Measurements from ENCODE around the gene SMIM22. TPM values are rescaled to one million over a fixed set of nuclear protein-coding genes. Genes with fewer than 3 reads are reported as not detected.

The SMIM22 gene
- total RNA-seq, 1 donor from 2014 or later, result not detected

DNA sequence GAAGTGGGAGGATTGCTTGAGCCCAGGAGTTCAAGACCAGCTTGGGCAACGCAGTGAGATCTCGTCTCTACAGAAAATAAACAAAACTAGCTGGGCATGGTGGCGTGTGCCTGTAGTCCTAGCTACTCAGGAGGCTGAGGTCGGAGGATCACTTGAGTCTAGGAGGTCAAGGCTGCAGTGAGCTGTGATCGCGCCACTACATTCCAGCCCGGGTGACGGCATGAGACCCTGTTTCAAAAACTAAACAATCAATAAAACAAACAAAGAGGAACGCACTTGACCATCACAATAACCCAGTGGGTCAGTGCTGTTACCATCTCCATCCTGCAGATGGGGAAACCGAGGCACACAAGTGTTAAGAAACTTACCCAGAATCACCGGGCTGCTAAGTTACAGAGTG lies 41.9 kb upstream of the SMIM22 start:
- intact Hi-C loops (cut with DNase I), result no loop called here
- TF ChIP-seq POLR2AphosphoS5 (IDR thresholded peaks at IDR 0.05; ENCODE audit: insufficient read depth in 1 of 2, low read depth in 1 of 2), result no peak
- no peak for TF ChIP-seq POLR2A (IDR thresholded peaks at IDR 0.05)
- TF ChIP-seq CTCF (IDR thresholded peaks at IDR 0.05), result no peak
- peaks cover 0 to 76% of the 10 kb centered on the region in 2 donors for H3K36me3 ChIP-seq
- H3K9me3 ChIP-seq, result no peaks in the 10 kb centered on the region
- no peak overlapping the region for H3K4me3 ChIP-seq
- no peaks in the 10 kb centered on the region for H3K27me3 ChIP-seq
- no peaks in the 10 kb centered on the region for H3K4me1 ChIP-seq
- no peak overlapping the region for H3K27ac ChIP-seq
- no peak for DNase-seq (ENCODE audit: extremely low spot score in 2 of 2)

GRCh38 chr16:4754865-4755264 lies 40.3 kb upstream of the SMIM22 start:
- H3K27me3 ChIP-seq, result no peaks in the 10 kb centered on the region
- no peak for DNase-seq (ENCODE audit: extremely low spot score in 2 of 2)
- H3K27ac ChIP-seq, result no peak overlapping the region
- peaks cover 0 to 88% of the 10 kb centered on the region in 2 donors for H3K36me3 ChIP-seq
- H3K4me1 ChIP-seq, result no peaks in the 10 kb centered on the region
- intact Hi-C loops (cut with DNase I), result no loop called here
- TF ChIP-seq POLR2AphosphoS5 (IDR thresholded peaks at IDR 0.05; ENCODE audit: insufficient read depth in 1 of 2, low read depth in 1 of 2) (no peak), CTCF (IDR thresholded peaks at IDR 0.05) (no peak), POLR2A (IDR thresholded peaks at IDR 0.05) (no peak)
- H3K4me3 ChIP-seq, result no peak overlapping the region
- H3K9me3 ChIP-seq, result no peaks in the 10 kb centered on the region

DNA sequence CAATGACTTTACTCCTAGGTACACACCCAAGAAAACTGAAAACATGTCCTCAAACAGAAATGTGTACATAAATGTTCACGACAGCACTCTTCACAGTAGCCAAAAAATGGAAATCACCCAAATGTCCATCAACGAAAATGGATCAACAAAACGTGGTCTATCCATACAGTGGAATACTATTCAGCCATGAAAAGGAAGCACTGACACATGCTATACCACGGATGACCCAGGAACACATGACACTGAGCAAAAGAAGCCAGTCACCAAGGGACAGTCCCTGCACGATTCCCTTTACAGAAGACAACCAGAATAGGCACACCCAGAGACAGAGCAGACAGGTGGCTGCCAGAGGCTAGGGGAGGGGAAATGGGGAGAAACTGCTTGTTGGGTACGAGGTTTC lies 39.5 kb upstream of the SMIM22 start:
- H3K36me3 ChIP-seq, result peaks cover 0 to 89% of the 10 kb centered on the region in 2 donors
- TF ChIP-seq CTCF (IDR thresholded peaks at IDR 0.05) (no peak), POLR2A (IDR thresholded peaks at IDR 0.05) (no peak), POLR2AphosphoS5 (IDR thresholded peaks at IDR 0.05; ENCODE audit: insufficient read depth in 1 of 2, low read depth in 1 of 2) (no peak)
- intact Hi-C loops (cut with DNase I), result no loop called here

GRCh38 chr16:4760221-4760910 lies 34.8 kb upstream of the SMIM22 start:
- Histone ChIP-seq H3K9me3 (no peaks in the 10 kb centered on the region), H3K4me1 (peaks cover 15% of the 10 kb centered on the region), H3K36me3 (peaks cover 0 to 73% of the 10 kb centered on the region in 2 donors), H3K27ac (no peak overlapping the region), H3K4me3 (no peak overlapping the region), H3K27me3 (no peaks in the 10 kb centered on the region)
- no peak for DNase-seq (ENCODE audit: extremely low spot score in 2 of 2)
- intact Hi-C loops (cut with DNase I), result no loop called here
- no peak for TF ChIP-seq POLR2AphosphoS5 (IDR thresholded peaks at IDR 0.05; ENCODE audit: insufficient read depth in 1 of 2, low read depth in 1 of 2)
- TF ChIP-seq POLR2A (IDR thresholded peaks at IDR 0.05), result no peak
- TF ChIP-seq CTCF (IDR thresholded peaks at IDR 0.05), result no peak

More for the DNA sequence above, 39.5 kb upstream of the SMIM22 start:
- Histone ChIP-seq H3K27me3 (no peaks in the 10 kb centered on the region), H3K4me1 (no peaks in the 10 kb centered on the region), H3K4me3 (no peak overlapping the region), H3K9me3 (no peaks in the 10 kb centered on the region), H3K27ac (no peak overlapping the region)
- DNase-seq (ENCODE audit: extremely low spot score in 2 of 2), result no peak

DNA sequence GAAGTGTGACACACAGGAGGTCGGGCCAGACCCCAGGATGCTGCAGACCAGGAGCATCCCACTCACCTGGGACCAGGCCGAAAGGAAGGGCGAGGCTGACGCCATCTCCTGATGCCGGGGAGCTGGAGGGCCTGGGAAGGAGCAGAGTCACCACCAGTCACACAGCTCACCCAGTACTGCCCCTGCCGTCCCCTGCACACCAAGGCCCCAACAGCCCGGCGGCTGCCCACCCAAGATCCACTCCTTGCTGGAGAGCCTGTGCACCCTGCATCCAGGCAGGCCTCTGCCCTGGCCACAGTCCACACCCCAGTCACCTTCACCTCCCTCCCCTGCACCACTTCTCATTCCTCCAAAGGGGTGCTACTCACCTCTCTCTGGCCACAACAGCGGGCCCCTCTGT lies 33.0 kb upstream of the SMIM22 start:
- no peak for DNase-seq (ENCODE audit: extremely low spot score in 2 of 2)
- no peak overlapping the region for H3K4me3 ChIP-seq
- H3K36me3 ChIP-seq, result peaks cover 0 to 57% of the 10 kb centered on the region in 2 donors
- TF ChIP-seq POLR2AphosphoS5 (IDR thresholded peaks at IDR 0.05; ENCODE audit: insufficient read depth in 1 of 2, low read depth in 1 of 2), result no peak
- no peak for TF ChIP-seq POLR2A (IDR thresholded peaks at IDR 0.05)
- no peak for TF ChIP-seq CTCF (IDR thresholded peaks at IDR 0.05)
- intact Hi-C loops (cut with DNase I), result no loop called here
- H3K4me1 ChIP-seq, result peaks cover 28% of the 10 kb centered on the region
- H3K27ac ChIP-seq, result no peak overlapping the region
- no peaks in the 10 kb centered on the region for H3K9me3 ChIP-seq
- no peaks in the 10 kb centered on the region for H3K27me3 ChIP-seq

Data from vagina (tissue), 2 donors.